HepG2 (cell line): ENCODE data around the gene KCTD18. TPM values are rescaled to one million over a fixed set of nuclear protein-coding genes. Genes with fewer than 3 reads are reported as not detected.

Experiments used
- ATAC-seq: fragments of 200-7000 bp; cut with Tn5 transposase; 3 replicates; pipeline ENCODE4 v1.9.1; 2020; ENCODE audit warnings: mild to moderate bottlenecking, moderate library complexity
- BruUV-seq: library from RNA; stranded (reverse); fragments of 400-500 nt; replicated peaks from 2 replicates; lab custom pipeline; 2021; lab: Mats Ljungman, UMichigan
- CTCF ChIA-PET: fragments of 300-600 bp; formaldehyde crosslinking; extraction: SDS; loops from one replicate; lab custom pipeline; 2021; ENCODE audit warnings: low total read pairs, inconsistent platforms, low intra/inter-chr PET ratio; lab: Yijun Ruan, JAX
- POLR2A ChIA-PET: fragments of 350-600 bp; sonication (Branson Sonifier 250); formaldehyde crosslinking; loops from one replicate; lab custom pipeline; 2020; ENCODE audit warnings: antibody characterized with exemption, inconsistent platforms; lab: Yijun Ruan, JAX
- DNase-seq: peaks from one replicate; pipeline ENCODE4 v3.0.0-alpha.2; 2015; ENCODE audit warnings: low spot score
- FAIRE-seq: peaks from 3 replicates; lab custom pipeline; 2011; peaks lifted over from hg19 to GRCh38; lab: Jason Lieb, UNC
- H2AFZ ChIP-seq: one replicate; pipeline ENCODE4 v1.6.1; 2011; ENCODE audit warnings: low read length, inconsistent platforms
- H3K27ac ChIP-seq: fragments of 300-600 bp; 3 replicates; pipeline ENCODE4 v1.8.0; 2011; ENCODE audit warnings: mixed run types, mild to moderate bottlenecking, mixed read lengths, low read length, inconsistent platforms; ENCODE audit not compliant: insufficient read depth; ENCODE audit errors: extremely low read length
- H3K27me3 ChIP-seq, 2 experiments: fragments of 200-600 bp in 1 of 2; 2 replicates in 1 of 2; 3 replicates in 1 of 2; pipeline versions ENCODE4 v1.6.0 to v1.8.0; 2011; ENCODE audit warnings: low read length in 2 of 2, mild to moderate bottlenecking in 2 of 2, moderate library complexity in 2 of 2, inconsistent platforms in 1 of 2; ENCODE audit not compliant: insufficient read depth in 2 of 2, control insufficient read depth in 1 of 2
- H3K36me3 ChIP-seq, 2 experiments: fragments of 200-600 bp in 1 of 2; replicated peaks in 1 of 2; 2 replicates in 1 of 2; 3 replicates in 1 of 2; pipeline versions ENCODE4 v1.5.1 to v1.8.0; 2011; ENCODE audit warnings: low read length in 2 of 2, inconsistent platforms in 1 of 2; ENCODE audit not compliant: insufficient read depth in 2 of 2, control insufficient read depth in 1 of 2
- H3K4me1 ChIP-seq: 2 replicates; pipeline ENCODE4 v1.5.1; 2012; ENCODE audit warnings: low read length, inconsistent platforms; ENCODE audit not compliant: insufficient read depth
- H3K4me2 ChIP-seq: 2 replicates; pipeline ENCODE4 v1.6.0; 2011; ENCODE audit warnings: low read depth, low read length, inconsistent platforms
- H3K4me3 ChIP-seq, 3 experiments: fragments of 200-600 bp in 1 of 3; sonication (generic), shearing (Covaris generic) in 1 of 3; replicated peaks in 1 of 3; 2 replicates each; pipeline ENCODE4 v1.5.1; 2011 to 2016; ENCODE audit warnings: low read length in 3 of 3, inconsistent platforms in 2 of 3, low read depth in 2 of 3, mild to moderate bottlenecking in 2 of 3, control low read depth in 1 of 3, mixed read lengths in 1 of 3; ENCODE audit not compliant: insufficient read depth in 1 of 3
- H3K79me2 ChIP-seq: one replicate; pipeline ENCODE4 v1.6.1; 2011; ENCODE audit warnings: low read length, inconsistent platforms; ENCODE audit not compliant: insufficient read depth
- H3K9ac ChIP-seq: 2 replicates; pipeline ENCODE4 v1.6.0; 2011; ENCODE audit warnings: mild to moderate bottlenecking, low read depth, low read length, inconsistent platforms; ENCODE audit not compliant: insufficient read depth
- H3K9me3 ChIP-seq: 2 replicates; pipeline ENCODE4 v1.5.1; 2012; ENCODE audit warnings: mild to moderate bottlenecking, low read length
- H4K20me1 ChIP-seq: 2 replicates; pipeline ENCODE4 v1.6.0; 2011; ENCODE audit warnings: inconsistent platforms, mild to moderate bottlenecking, low read length, moderate library complexity; ENCODE audit not compliant: insufficient read depth
- HDAC1 ChIP-seq: sonication (generic); formaldehyde crosslinking; IDR thresholded peaks from 2 replicates; pipeline ENCODE4 v1.5.1; 2020; ENCODE audit warnings: mild to moderate bottlenecking, missing genetic modification reagents
- MBNL3 ChIP-seq: fragments of 250-450 bp; sonication (Bioruptor Pico); conservative IDR thresholded peaks from 2 replicates; pipeline ENCODE4 v1.8.0; 2022; ENCODE audit warnings: mild to moderate bottlenecking, inconsistent platforms
- MED13 ChIP-seq: sonication (generic); formaldehyde crosslinking; IDR thresholded peaks from 2 replicates; pipeline ENCODE4 v1.5.0; 2020; ENCODE audit warnings: missing genetic modification reagents
- MIER2 ChIP-seq: IDR thresholded peaks from 2 replicates; pipeline ENCODE4 v1.6.1; 2016; ENCODE audit warnings: missing biosample characterization, missing genetic modification reagents
- NFATC3 ChIP-seq: sonication (generic); formaldehyde crosslinking; IDR thresholded peaks from 2 replicates; pipeline ENCODE4 v1.5.1; 2020; ENCODE audit warnings: mild to moderate bottlenecking, missing genetic modification reagents
- PPARG ChIP-seq: conservative IDR thresholded peaks from 2 replicates; pipeline ENCODE4 v1.6.1; 2016; ENCODE audit warnings: missing biosample characterization, missing genetic modification reagents
- RAD21 ChIP-seq: fragments of 450-650 bp; formaldehyde crosslinking; IDR thresholded peaks from 2 replicates; pipeline ENCODE4 v1.5.0; 2020; ENCODE audit warnings: mild to moderate bottlenecking
- RXRA ChIP-seq: sonication (generic); formaldehyde crosslinking; IDR thresholded peaks from 2 replicates; pipeline ENCODE4 v1.5.1; 2020; ENCODE audit warnings: missing genetic modification reagents
- RXRB ChIP-seq: IDR thresholded peaks from 2 replicates; pipeline ENCODE4 v1.6.1; 2016; ENCODE audit warnings: borderline replicate concordance, missing genetic modification reagents, missing compliant biosample characterization
- SMC3 ChIP-seq: IDR thresholded peaks from 2 replicates; pipeline ENCODE4 v1.6.1; 2011; ENCODE audit warnings: low read length, improper control_type of control experiment
- STAG1 ChIP-seq: sonication (generic); formaldehyde crosslinking; IDR thresholded peaks from 2 replicates; pipeline ENCODE4 v1.4.0; 2020; ENCODE audit warnings: missing genetic modification reagents
- TEAD3 ChIP-seq: optimal IDR thresholded peaks from 2 replicates; pipeline ENCODE3; 2016; ENCODE audit warnings: borderline replicate concordance
- ZNF784 ChIP-seq: sonication (generic); formaldehyde crosslinking; IDR thresholded peaks from 2 replicates; pipeline ENCODE4 v1.5.1; 2020; ENCODE audit warnings: missing genetic modification reagents, mild to moderate bottlenecking, borderline replicate concordance
- ZNF878 ChIP-seq: sonication (generic); formaldehyde crosslinking; IDR thresholded peaks from 2 replicates; pipeline ENCODE4 v1.8.1; 2023; ENCODE audit warnings: mild to moderate bottlenecking, missing genetic modification reagents, moderate library complexity
- WGBS: methylation state at CpG from one replicate; pipeline ENCODE4 v1.1.6; 2017; ENCODE audit warnings: low lambda C conversion rate; 5-methylcytosine and 5-hydroxymethylcytosine counted together
- in situ Hi-C: cut with HindIII; loops from 2 replicates; pipeline ENCODE4 v1.10.0; 2017; ENCODE audit warnings: low pct_unique_long_range_greater_than_20kb; ENCODE audit not compliant: extremely low pct_ligation_motif_present
- intact Hi-C: fragments of 100-400 bp; cut with micrococcal nuclease; formaldehyde crosslinking; loops from one replicate; pipeline ENCODE4 v1.10.0; 2022; ENCODE audit not compliant: unreplicated experiment
- polyA plus RNA-seq, 8 experiments: library from polyadenylated mRNA; depleted of rRNA in 3 of 8; stranded (reverse) in 7 of 8; unstranded in 1 of 8; fragments of >200 nt; fragmentation: Illumina TruSeq in 4 of 8; extraction: Trizol in 4 of 8; gene quantifications; 2 replicates each; pipeline versions ENCODE4 v1.2.1 to v1.2.3, GENCODE V29; 2011 to 2016; ENCODE audit warnings: low read depth in 4 of 8, missing spikeins in 1 of 8, mixed read lengths in 1 of 8; ENCODE audit not compliant: insufficient read depth in 1 of 8
- total RNA-seq, 5 experiments: library from RNA; depleted of rRNA; stranded (reverse); fragments of >200 nt; fragmentation: Illumina TruSeq; extraction: Trizol; gene quantifications; 2 replicates each; pipeline ENCODE4 v1.2.3, GENCODE V29; 2016; ENCODE audit warnings: low read depth in 1 of 5
- TF ChIP-seq, protein P1 (sequence below): sonication (generic); formaldehyde crosslinking; IDR thresholded peaks from 2 replicates; pipeline ENCODE4 v1.5.0; 2020; ENCODE audit warnings: mild to moderate bottlenecking, missing genetic modification reagents, moderate library complexity
- TF ChIP-seq, protein P2 (sequence below): sonication (generic); formaldehyde crosslinking; IDR thresholded peaks from 2 replicates; pipeline ENCODE4 v1.4.0; 2020; ENCODE audit warnings: missing genetic modification reagents, borderline replicate concordance

KCTD18 gene
- total and polyA plus RNA-seq, 2 of the 13 experiments (the other 11 are each of a cell fraction or from before 2014, with no cell fraction given), result 2.2 to 7.1 TPM

DNA sequence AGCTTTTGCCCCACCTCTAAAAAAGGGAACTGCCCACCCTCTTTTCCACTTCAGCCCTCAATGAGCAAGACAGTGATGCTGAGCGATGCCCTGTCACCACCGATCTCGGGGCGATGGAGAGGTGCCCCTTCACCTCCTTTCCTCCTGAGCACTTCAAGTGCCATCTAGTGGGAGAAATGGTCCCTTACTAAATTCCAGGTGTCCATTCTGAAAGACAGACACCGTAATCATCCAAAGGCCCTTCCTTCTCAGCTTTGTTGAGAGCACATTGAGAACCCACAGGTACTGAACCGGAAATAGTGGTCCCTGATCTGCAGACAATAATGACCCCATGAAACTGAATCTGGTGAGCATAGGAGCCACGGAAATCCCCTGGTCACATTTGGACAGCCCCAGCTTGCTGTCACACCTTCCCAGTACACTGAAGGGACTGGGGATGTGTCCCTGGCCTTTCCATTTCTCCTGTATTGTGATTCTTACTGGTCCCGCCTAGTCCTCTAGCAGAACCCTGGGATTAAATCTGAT is 38.5 kb downstream of the KCTD18 start:
- CTCF ChIA-PET, result interaction anchor here (1.0 kb wide), 1 partner anchor 416 kb away, joined by 3 read pairs; no protein-coding TSS in a partner anchor
- H3K4me1 ChIP-seq, result no peaks in the 10 kb centered on the region

More for the DNA sequence above, 38.5 kb downstream of the KCTD18 start:
- TF ChIP-seq, protein P1, sequence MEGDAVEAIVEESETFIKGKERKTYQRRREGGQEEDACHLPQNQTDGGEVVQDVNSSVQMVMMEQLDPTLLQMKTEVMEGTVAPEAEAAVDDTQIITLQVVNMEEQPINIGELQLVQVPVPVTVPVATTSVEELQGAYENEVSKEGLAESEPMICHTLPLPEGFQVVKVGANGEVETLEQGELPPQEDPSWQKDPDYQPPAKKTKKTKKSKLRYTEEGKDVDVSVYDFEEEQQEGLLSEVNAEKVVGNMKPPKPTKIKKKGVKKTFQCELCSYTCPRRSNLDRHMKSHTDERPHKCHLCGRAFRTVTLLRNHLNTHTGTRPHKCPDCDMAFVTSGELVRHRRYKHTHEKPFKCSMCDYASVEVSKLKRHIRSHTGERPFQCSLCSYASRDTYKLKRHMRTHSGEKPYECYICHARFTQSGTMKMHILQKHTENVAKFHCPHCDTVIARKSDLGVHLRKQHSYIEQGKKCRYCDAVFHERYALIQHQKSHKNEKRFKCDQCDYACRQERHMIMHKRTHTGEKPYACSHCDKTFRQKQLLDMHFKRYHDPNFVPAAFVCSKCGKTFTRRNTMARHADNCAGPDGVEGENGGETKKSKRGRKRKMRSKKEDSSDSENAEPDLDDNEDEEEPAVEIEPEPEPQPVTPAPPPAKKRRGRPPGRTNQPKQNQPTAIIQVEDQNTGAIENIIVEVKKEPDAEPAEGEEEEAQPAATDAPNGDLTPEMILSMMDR (CRISPR knock-in tag), result peak; percentile 68
- peak; percentile 53; the same call in 1 of the 2 replicates for TF ChIP-seq SMC3
- TF ChIP-seq STAG1, result peak; percentile 69
- TF ChIP-seq HDAC1 (CRISPR knock-in tag), result 0 out of 2 replicates have a peak, but pooled peaks have one; percentile 21
- no peak for TF ChIP-seq ZNF878 (CRISPR knock-in tag)
- TF ChIP-seq RXRB (CRISPR knock-in tag), result peak; percentile 58; the same call in 1 of the 2 replicates
- TF ChIP-seq MBNL3 (CRISPR knock-in tag), result no peak
- peak; percentile 55; the same call in 1 of the 2 replicates for TF ChIP-seq RXRA (CRISPR knock-in tag)
- TF ChIP-seq ZNF784 (CRISPR knock-in tag), result no peak
- 0 out of 2 replicates have a peak, but pooled peaks have one; percentile 27 for TF ChIP-seq NFATC3 (CRISPR knock-in tag)
- TF ChIP-seq, protein P2, sequence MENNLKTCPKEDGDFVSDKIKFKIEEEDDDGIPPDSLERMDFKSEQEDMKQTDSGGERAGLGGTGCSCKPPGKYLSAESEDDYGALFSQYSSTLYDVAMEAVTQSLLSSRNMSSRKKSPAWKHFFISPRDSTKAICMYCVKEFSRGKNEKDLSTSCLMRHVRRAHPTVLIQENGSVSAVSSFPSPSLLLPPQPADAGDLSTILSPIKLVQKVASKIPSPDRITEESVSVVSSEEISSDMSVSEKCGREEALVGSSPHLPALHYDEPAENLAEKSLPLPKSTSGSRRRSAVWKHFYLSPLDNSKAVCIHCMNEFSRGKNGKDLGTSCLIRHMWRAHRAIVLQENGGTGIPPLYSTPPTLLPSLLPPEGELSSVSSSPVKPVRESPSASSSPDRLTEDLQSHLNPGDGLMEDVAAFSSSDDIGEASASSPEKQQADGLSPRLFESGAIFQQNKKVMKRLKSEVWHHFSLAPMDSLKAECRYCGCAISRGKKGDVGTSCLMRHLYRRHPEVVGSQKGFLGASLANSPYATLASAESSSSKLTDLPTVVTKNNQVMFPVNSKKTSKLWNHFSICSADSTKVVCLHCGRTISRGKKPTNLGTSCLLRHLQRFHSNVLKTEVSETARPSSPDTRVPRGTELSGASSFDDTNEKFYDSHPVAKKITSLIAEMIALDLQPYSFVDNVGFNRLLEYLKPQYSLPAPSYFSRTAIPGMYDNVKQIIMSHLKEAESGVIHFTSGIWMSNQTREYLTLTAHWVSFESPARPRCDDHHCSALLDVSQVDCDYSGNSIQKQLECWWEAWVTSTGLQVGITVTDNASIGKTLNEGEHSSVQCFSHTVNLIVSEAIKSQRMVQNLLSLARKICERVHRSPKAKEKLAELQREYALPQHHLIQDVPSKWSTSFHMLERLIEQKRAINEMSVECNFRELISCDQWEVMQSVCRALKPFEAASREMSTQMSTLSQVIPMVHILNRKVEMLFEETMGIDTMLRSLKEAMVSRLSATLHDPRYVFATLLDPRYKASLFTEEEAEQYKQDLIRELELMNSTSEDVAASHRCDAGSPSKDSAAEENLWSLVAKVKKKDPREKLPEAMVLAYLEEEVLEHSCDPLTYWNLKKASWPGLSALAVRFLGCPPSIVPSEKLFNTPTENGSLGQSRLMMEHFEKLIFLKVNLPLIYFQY (CRISPR knock-in tag), result no peak
- peak; percentile 98 for TF ChIP-seq PPARG (CRISPR knock-in tag)
- TF ChIP-seq RAD21, result peak; percentile 47; the same call in 1 of the 2 replicates
- TF ChIP-seq MED13 (CRISPR knock-in tag), result no peak
- TF ChIP-seq TEAD3 (CRISPR knock-in tag), result peak; percentile 85
- TF ChIP-seq MIER2, result no peak
- no peaks in the 10 kb centered on the region for H3K79me2 ChIP-seq
- H3K4me2 ChIP-seq, result no peak overlapping the region
- in situ Hi-C loops, result no loop called here
- H4K20me1 ChIP-seq, result 0 out of 2 replicates have a peak, but pooled peaks cover 3% of the 10 kb centered on the region
- WGBS, result 91% methylated on average over 8 of the region's 8 CpGs
- H3K4me3 ChIP-seq, result no peak overlapping the region
- intact Hi-C loops, result no loop called here
- peak; percentile 42 for ATAC-seq
- H2AFZ ChIP-seq, result no peak overlapping the region
- POLR2A ChIA-PET, result no interaction called here
- peak; percentile 44 for FAIRE-seq
- DNase-seq, result peak; percentile 32
- BruUV-seq, result no TSS peak
- H3K27me3 ChIP-seq, result no peaks in the 10 kb centered on the region
- no peak overlapping the region for H3K27ac ChIP-seq
- H3K36me3 ChIP-seq, result peaks cover 62 to 95% of the 10 kb centered on the region in 2 experiments
- H3K9me3 ChIP-seq, result no peaks in the 10 kb centered on the region
- H3K9ac ChIP-seq, result no peak overlapping the region
